Common myeloid progenitor, CD34-positive (primary cell): ENCODE measurements around the gene TFDP2.

Source experiments
- CTCF ChIA-PET: fragments of 350-600 bp; sonication (Branson Sonifier 250); formaldehyde crosslinking; loops from one replicate; lab custom pipeline; 2021; ENCODE audit warnings: antibody characterized with exemption; lab: Charles Lee
- POLR2A ChIA-PET: fragments of 350-600 bp; sonication (Branson Sonifier 250); formaldehyde crosslinking; loops from one replicate; lab custom pipeline; 2021; ENCODE audit warnings: antibody characterized with exemption; lab: Charles Lee
- DNase-seq, 3 donors: peaks; one replicate each; pipeline versions ENCODE4 v3.0.0 to v3.0.0-alpha.2; 2013
- H3K27ac ChIP-seq, 2 experiments: 1 replicate in 1 of 2; 2 replicates in 1 of 2; pipeline ENCODE4 v1.7.0; 2013; ENCODE audit warnings: inconsistent platforms in 2 of 2, low read length in 2 of 2, mild to moderate bottlenecking in 2 of 2, low read depth in 1 of 2, moderate library complexity in 1 of 2; ENCODE audit not compliant: severe bottlenecking in 2 of 2, insufficient read depth in 1 of 2, poor library complexity in 1 of 2
- H3K27me3 ChIP-seq, 5 experiments: replicated peaks in 2 of 5; 1 replicate in 3 of 5; 2 replicates in 2 of 5; pipeline versions ENCODE4 v1.6.1 to v1.7.0; 2013; ENCODE audit warnings: low read length in 4 of 5, mild to moderate bottlenecking in 2 of 5, moderate library complexity in 2 of 5, inconsistent platforms in 1 of 5; ENCODE audit not compliant: insufficient read depth in 5 of 5, control insufficient read depth in 4 of 5
- H3K36me3 ChIP-seq, 4 experiments: 1 replicate in 2 of 4; 2 replicates in 2 of 4; pipeline versions ENCODE4 v1.6.1 to v1.7.0; 2013; ENCODE audit warnings: low read length in 3 of 4, control low read depth in 1 of 4, mild to moderate bottlenecking in 1 of 4; ENCODE audit not compliant: control insufficient read depth in 4 of 4, insufficient read depth in 4 of 4
- H3K4me1 ChIP-seq, 4 experiments: 1 replicate in 3 of 4; 2 replicates in 1 of 4; pipeline versions ENCODE4 v1.6.1 to v1.7.1; 2013; ENCODE audit warnings: low read length in 3 of 4, mild to moderate bottlenecking in 3 of 4, control low read depth in 1 of 4, inconsistent platforms in 1 of 4, moderate library complexity in 1 of 4; ENCODE audit not compliant: control insufficient read depth in 4 of 4, insufficient read depth in 4 of 4; ENCODE audit errors: control extremely low read depth in 1 of 4
- H3K4me3 ChIP-seq, 7 experiments: 1 replicate in 4 of 7; 2 replicates in 3 of 7; pipeline versions ENCODE4 v1.5.1 to v1.7.0; 2013; ENCODE audit warnings: mild to moderate bottlenecking in 7 of 7, low read length in 6 of 7, moderate library complexity in 6 of 7, inconsistent platforms in 2 of 7, low read depth in 2 of 7, control low read depth in 1 of 7; ENCODE audit not compliant: insufficient read depth in 4 of 7, control insufficient read depth in 1 of 7; ENCODE audit errors: extremely low read depth in 1 of 7
- H3K9me3 ChIP-seq, 5 experiments: 1 replicate in 4 of 5; 2 replicates in 1 of 5; pipeline versions ENCODE4 v1.6.1 to v1.7.1; 2013; ENCODE audit warnings: low read length in 4 of 5, mild to moderate bottlenecking in 2 of 5, inconsistent platforms in 1 of 5, low read depth in 1 of 5, moderate library complexity in 1 of 5; ENCODE audit not compliant: control insufficient read depth in 4 of 5, insufficient read depth in 2 of 5; ENCODE audit errors: control extremely low read depth in 1 of 5
- WGBS: methylation state at CpG from one replicate; pipeline ENCODE4 v1.1.5; 2013; ENCODE audit not compliant: insufficient coverage; 5-methylcytosine and 5-hydroxymethylcytosine counted together

Gene TFDP2

GRCh38 chr3:142115867-142116668 is 33.3 kb downstream of the TFDP2 start:
- ChIA-PET POLR2A (interaction anchor here (0.7 kb wide), 1 partner anchor 868 kb away, joined by 4 read pairs; no protein-coding TSS in a partner anchor), CTCF (interaction anchor here (1.3 kb wide), 1 partner anchor 94 kb away, joined by 4 read pairs; no protein-coding TSS in a partner anchor)
- WGBS: 100% methylated on average over 1 of the region's 4 CpGs
- Histone ChIP-seq H3K4me3 (no peak overlapping the region), H3K27ac (no peak overlapping the region), H3K4me1 (peaks cover 0 to 10% (median 6%) of the 10 kb centered on the region in 4 experiments), H3K9me3 (no peaks in the 10 kb centered on the region), H3K27me3 (no peaks in the 10 kb centered on the region), H3K36me3 (no peaks in the 10 kb centered on the region)
- DNase-seq: no peak

DNA sequence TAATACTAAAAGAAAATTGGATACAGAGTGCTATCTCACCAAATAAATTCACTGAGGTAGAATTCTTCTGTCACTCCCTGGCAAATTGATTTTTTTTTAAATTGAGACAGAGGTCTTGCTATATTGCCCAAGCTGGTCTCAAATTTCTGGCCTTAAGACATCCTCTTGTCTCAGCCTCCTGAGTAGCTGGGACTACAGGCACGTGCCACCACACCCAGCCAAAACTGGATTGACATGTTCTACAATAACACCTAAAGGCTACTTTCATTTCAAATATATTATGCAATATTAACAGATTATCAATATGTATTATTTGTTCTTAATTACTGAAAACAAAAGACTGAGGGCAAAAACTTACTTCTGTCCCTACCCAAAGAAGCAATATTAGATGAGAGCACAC is 36.7 kb downstream of the TFDP2 start:
- DNase-seq: no peak
- Histone ChIP-seq H3K4me3 (no peak overlapping the region), H3K4me1 (peaks cover 0 to 11% (median 10%) of the 10 kb centered on the region in 4 experiments), H3K9me3 (no peaks in the 10 kb centered on the region), H3K27ac (no peak overlapping the region), H3K27me3 (no peaks in the 10 kb centered on the region), H3K36me3 (no peaks in the 10 kb centered on the region)
- CTCF ChIA-PET: interaction anchor here (0.7 to 3.4 kb wide), 6 partner anchors 8 to 168 kb away, joined by 3 to 9 read pairs (median 4); no protein-coding TSS in a partner anchor
- no CpG with 5 or more reads among the region's 1 CpG for WGBS
- POLR2A ChIA-PET: interaction anchor here (0.6 kb wide), 1 partner anchor 56 kb away, joined by 3 read pairs; no protein-coding TSS in a partner anchor

- Histone ChIP-seq H3K9me3 (no peaks in the 10 kb centered on the region), H3K27ac (no peak overlapping the region), H3K4me3 (no peak overlapping the region), H3K4me1 (peaks cover 0 to 4% (median 3%) of the 10 kb centered on the region in 4 experiments), H3K27me3 (no peaks in the 10 kb centered on the region), H3K36me3 (no peaks in the 10 kb centered on the region)
- 50% methylated on average over 2 of the region's 2 CpGs for WGBS
- no peak for DNase-seq
- ChIA-PET CTCF (no interaction called here), POLR2A (no interaction called here)
These were observed 42.8 kb downstream of the TFDP2 start for GRCh38 chr3:142106548-142106947.

DNA sequence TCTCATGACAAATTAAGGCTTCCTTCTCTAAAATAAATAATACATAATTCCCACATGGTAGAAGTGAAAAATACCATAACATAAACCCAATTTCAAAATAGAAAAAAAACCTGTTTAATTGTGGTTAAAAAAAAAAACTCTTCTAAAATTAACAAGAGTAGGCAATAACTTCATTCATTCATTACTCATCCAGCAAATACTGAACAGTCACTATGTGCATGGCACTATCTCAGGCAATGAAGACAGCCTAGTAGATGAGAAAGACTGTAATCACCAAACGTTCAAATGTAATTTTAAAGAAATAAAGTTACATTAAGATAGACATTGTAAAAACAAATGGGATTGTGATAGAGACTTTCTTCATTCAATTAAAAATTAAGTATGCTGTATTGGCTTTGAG is 43.4 kb downstream of the TFDP2 start:
- POLR2A ChIA-PET: no interaction called here
- H3K27ac ChIP-seq: no peak overlapping the region
- WGBS: no CpG with 5 or more reads among the region's 1 CpG
- H3K4me3 ChIP-seq: no peak overlapping the region
- DNase-seq: no peak
- CTCF ChIA-PET: no interaction called here
- no peaks in the 10 kb centered on the region for H3K9me3 ChIP-seq
- H3K36me3 ChIP-seq: no peaks in the 10 kb centered on the region
- peaks cover 0 to 4% (median 3%) of the 10 kb centered on the region in 4 experiments for H3K4me1 ChIP-seq
- H3K27me3 ChIP-seq: no peaks in the 10 kb centered on the region

DNA sequence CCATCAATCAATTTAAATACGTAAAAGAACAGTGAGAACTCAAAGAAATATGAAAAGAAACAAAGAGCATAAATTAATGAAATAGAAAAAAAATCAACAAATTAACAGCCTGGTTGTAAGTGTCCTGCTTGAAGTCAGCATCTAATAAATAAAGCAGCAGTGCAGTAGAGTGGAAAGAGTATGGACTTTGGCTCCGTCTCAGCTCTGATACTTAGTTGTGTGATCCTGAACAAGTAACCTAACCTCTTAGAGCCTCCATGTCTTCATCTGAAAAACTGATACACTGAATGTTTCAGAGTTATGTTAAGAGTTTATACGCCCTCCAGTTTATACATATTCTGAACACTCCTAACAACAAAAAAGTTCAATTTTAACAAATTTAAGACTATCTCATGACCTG is 44.6 kb downstream of the TFDP2 start:
- Histone ChIP-seq H3K36me3 (no peaks in the 10 kb centered on the region), H3K9me3 (no peaks in the 10 kb centered on the region), H3K27ac (no peak overlapping the region), H3K4me1 (peaks cover 0 to 7% (median 5%) of the 10 kb centered on the region in 4 experiments), H3K4me3 (no peak overlapping the region), H3K27me3 (no peaks in the 10 kb centered on the region)
- POLR2A ChIA-PET: no interaction called here
- CTCF ChIA-PET: interaction anchor here (1.1 kb wide), 1 partner anchor 18 kb away, joined by 3 read pairs; no protein-coding TSS in a partner anchor
- WGBS: 100% methylated on average over 1 of the region's 3 CpGs
- DNase-seq: no peak

DNA sequence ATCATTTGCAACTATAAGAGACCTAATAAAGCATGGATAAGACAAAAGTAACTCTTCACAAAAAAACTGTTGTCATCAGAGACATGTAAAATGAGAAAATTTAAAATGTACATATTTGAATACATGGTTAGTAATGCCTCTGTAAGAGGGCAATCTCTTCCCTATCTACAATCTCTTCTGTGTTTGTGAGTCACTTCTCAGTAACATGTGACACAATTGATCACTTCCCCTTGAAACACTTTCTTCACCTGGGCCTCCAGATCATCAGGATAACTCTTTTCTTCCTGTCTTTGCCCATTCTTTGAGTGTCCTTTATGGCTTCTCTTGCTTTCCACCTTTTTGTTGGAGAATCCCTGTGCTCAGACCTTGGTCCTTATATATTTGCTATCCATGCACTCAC is 50.4 kb downstream of the TFDP2 start:
- H3K9me3 ChIP-seq: no peaks in the 10 kb centered on the region

More for the DNA sequence above, 50.4 kb downstream of the TFDP2 start:
- DNase-seq: peak; percentile 19 to 76 (median 51)
- no peaks in the 10 kb centered on the region for H3K36me3 ChIP-seq
- H3K4me1 ChIP-seq: peaks cover 0 to 25% (median 14%) of the 10 kb centered on the region in 4 experiments
- ChIA-PET CTCF (no interaction called here), POLR2A (no interaction called here)
- no peak overlapping the region for H3K4me3 ChIP-seq
- no peaks in the 10 kb centered on the region for H3K27me3 ChIP-seq
- H3K27ac ChIP-seq: no peak overlapping the region
